Measurements from ENCODE around the gene TBC1D22A. TPM values are rescaled to one million over a fixed set of nuclear protein-coding genes. Genes with fewer than 3 reads are reported as not detected.

The TBC1D22A gene
- total RNA-seq, 2 donors from 2014 or later: 11.5 to 15.4 TPM

DNA sequence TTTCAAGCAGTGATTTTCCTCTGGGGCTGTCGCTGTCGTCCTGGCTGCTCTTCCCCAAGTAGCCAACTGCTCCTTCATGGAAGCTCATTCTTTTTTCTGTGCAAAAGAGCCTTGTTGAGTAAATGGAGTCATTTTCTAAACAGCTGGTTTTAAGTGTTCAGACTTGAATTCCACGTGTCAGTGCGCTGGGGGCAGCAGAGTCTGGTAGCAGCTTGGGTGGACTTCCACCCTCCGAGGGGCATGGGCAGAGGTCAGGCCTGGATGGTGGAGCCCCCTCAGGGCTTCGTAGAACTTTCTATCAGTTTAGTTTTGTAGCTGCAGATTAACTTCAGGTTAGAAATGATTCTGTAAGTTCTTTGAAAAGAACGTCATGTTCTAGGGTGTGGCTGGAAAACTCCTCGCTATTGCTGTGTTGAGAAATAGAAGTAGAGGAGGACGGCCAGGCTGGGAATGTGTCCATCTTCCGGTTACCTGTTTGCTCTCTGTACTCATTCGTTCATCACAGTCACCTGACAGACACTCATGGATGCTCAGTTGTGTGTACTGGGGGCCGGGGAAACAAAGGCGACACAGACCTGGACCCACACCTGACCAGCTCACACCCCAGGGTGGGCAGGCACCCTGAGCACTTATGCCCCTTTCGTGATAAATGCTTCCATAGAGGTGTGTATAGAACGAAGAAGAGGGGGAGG lies 270.7 kb downstream of the TBC1D22A start:
- TF ChIP-seq, protein P1, sequence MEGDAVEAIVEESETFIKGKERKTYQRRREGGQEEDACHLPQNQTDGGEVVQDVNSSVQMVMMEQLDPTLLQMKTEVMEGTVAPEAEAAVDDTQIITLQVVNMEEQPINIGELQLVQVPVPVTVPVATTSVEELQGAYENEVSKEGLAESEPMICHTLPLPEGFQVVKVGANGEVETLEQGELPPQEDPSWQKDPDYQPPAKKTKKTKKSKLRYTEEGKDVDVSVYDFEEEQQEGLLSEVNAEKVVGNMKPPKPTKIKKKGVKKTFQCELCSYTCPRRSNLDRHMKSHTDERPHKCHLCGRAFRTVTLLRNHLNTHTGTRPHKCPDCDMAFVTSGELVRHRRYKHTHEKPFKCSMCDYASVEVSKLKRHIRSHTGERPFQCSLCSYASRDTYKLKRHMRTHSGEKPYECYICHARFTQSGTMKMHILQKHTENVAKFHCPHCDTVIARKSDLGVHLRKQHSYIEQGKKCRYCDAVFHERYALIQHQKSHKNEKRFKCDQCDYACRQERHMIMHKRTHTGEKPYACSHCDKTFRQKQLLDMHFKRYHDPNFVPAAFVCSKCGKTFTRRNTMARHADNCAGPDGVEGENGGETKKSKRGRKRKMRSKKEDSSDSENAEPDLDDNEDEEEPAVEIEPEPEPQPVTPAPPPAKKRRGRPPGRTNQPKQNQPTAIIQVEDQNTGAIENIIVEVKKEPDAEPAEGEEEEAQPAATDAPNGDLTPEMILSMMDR (IDR thresholded peaks at IDR 0.05): no peak
- no peak for DNase-seq (ENCODE audit: low spot score)
- no peak overlapping the region for H3K4me3 ChIP-seq
- H3K4me1 ChIP-seq: no peaks in the 10 kb centered on the region
- peaks cover 5% of the 10 kb centered on the region for H3K36me3 ChIP-seq
- H3K27me3 ChIP-seq: no peaks in the 10 kb centered on the region
- H3K9me3 ChIP-seq: no peaks in the 10 kb centered on the region
- H3K27ac ChIP-seq: no peak overlapping the region

DNA sequence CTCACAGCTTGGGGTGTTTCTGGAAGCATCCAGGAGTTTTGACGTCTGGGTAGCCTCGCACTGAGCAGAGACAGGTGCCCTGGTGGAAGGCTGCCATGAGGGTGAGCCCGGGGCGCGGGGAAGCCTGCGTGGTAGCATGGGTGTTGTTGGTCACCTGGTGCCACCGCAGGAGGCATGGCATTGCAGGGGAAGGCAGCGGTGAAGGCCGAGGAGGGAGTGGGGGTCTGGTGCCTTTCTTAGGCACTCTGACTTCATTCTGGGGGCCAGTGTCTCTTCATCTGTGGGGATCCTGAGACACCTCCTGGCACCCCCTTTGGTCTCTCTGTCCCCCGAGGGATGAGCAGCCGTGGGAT lies 271.2 kb downstream of the TBC1D22A start:
- no peak overlapping the region for H3K27ac ChIP-seq
- TF ChIP-seq, protein P1 (IDR thresholded peaks at IDR 0.05): no peak
- H3K4me3 ChIP-seq: no peak overlapping the region
- no peaks in the 10 kb centered on the region for H3K27me3 ChIP-seq
- no peak for DNase-seq (ENCODE audit: low spot score)
- no peaks in the 10 kb centered on the region for H3K9me3 ChIP-seq
- H3K36me3 ChIP-seq: peaks cover 6% of the 10 kb centered on the region
- H3K4me1 ChIP-seq: no peaks in the 10 kb centered on the region

GRCh38 chr22:47034076-47034808 lies 271.8 kb downstream of the TBC1D22A start:
- Histone ChIP-seq H3K27me3 (no peaks in the 10 kb centered on the region), H3K36me3 (peaks cover 6% of the 10 kb centered on the region), H3K9me3 (no peaks in the 10 kb centered on the region), H3K4me1 (no peaks in the 10 kb centered on the region), H3K27ac (no peak overlapping the region), H3K4me3 (no peak overlapping the region)
- TF ChIP-seq, protein P1 (IDR thresholded peaks at IDR 0.05): no peak
- no peak for DNase-seq (ENCODE audit: low spot score)

DNA sequence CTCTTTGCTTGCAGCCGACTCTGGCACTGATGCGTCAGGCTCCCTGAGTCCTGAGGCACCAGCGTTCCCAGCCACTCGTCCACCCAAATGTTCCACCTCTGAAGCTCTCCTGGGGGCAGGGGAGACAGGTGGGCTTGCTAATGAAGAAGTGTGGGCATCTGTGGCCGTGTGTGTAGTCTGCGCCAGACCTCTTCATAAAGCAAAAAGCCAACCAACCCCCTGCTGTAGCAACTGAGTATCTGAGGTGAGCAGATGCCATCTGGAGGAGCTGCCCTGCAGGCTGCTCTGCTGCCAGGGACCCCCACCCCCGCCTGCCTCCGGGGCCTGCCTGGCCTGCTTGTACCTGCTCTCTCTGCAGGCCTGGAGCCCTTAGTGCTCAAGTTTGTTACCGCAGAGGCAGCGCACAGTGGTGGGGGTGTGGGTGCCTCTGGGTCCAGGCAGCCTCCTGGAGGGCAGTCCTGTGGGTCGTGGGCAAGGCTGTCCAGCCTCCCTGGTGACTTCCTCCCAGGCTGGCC lies 272.5 kb downstream of the TBC1D22A start:
- TF ChIP-seq, protein P1 (IDR thresholded peaks at IDR 0.05): no peak
- DNase-seq (ENCODE audit: low spot score): no peak
- no peak overlapping the region for H3K27ac ChIP-seq
- H3K27me3 ChIP-seq: no peaks in the 10 kb centered on the region
- peaks cover 6% of the 10 kb centered on the region for H3K36me3 ChIP-seq
- H3K4me1 ChIP-seq: no peaks in the 10 kb centered on the region
- no peak overlapping the region for H3K4me3 ChIP-seq
- no peaks in the 10 kb centered on the region for H3K9me3 ChIP-seq

GRCh38 chr22:47035425-47035881 lies 273.0 kb downstream of the TBC1D22A start:
- no peak for DNase-seq (ENCODE audit: low spot score)
- Histone ChIP-seq H3K27ac (no peak overlapping the region), H3K9me3 (no peaks in the 10 kb centered on the region), H3K36me3 (peaks cover 6% of the 10 kb centered on the region), H3K27me3 (no peaks in the 10 kb centered on the region), H3K4me1 (no peaks in the 10 kb centered on the region), H3K4me3 (no peak overlapping the region)
- TF ChIP-seq, protein P1 (IDR thresholded peaks at IDR 0.05): no peak

All from right atrium auricular region (tissue), 2 donors.